HG02970 (cell line): ENCODE results near the gene SPOCD1.

Source experiments
- ATAC-seq: cut with Tn5 transposase; IDR thresholded peaks from one replicate; pipeline ENCODE4 v1.9.1; 2021; ENCODE audit warnings: mild to moderate bottlenecking, moderate library complexity, moderate number of reproducible peaks; ENCODE audit not compliant: unreplicated experiment, low FRiP score

Gene SPOCD1

GRCh38 chr1:31745946-31746670 is 69.7 kb downstream of the SPOCD1 start:
- ATAC-seq, result no peak

- no peak for ATAC-seq
Measured at GRCh38 chr1:31745096-31745945, 70.5 kb downstream of the SPOCD1 start.

- no peak for ATAC-seq
Measured at GRCh38 chr1:31744165-31744888, 71.5 kb downstream of the SPOCD1 start.

GRCh38 chr1:31742462-31743212 is 73.2 kb downstream of the SPOCD1 start:
- no peak for ATAC-seq
